ENCODE results near the gene MRPL19.
A peak's percentile ranks its signal among the peaks of the same experiment; 100 is the strongest.

MRPL19 gene

DNA sequence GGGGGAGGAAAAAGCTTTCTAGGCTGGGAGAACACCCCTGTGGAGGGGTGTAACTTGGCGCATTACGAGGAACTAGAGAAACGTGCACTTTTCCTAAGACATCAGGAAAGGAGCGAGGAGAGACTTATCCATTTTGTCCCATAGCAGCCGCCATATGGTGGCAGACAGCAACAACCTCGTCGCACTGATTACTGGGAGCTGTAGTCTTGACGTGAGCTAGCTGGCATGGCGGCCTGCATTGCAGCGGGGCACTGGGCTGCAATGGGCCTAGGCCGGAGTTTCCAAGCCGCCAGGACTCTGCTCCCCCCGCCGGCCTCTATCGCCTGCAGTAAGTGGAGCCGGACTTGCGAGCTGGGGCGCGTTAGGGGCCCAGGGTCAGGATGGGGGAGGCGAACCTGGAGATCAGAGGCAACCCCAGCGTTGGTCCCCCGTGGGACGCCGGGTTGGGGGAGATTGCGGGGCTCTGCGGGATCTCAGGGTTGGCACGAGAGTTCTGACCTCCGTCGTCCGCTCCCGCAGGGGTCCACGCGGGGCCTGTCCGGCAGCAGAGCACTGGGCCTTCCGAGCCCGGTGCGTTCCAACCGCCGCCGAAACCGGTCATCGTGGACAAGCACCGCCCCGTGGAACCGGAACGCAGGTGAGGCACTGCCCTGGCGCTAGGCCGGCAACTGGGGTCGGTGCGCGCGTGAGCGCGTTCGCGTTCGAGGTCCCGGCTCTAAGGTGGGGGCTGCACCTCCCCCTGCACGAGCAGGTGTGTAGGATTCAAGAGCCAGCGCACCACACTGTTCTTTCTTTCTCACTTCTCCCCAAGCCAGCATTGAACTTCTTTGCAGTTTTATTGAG lies at the start of gene MRPL19:
TSS of gene MRPL19 (plus strand) at position 201 of the 843 bp plus-strand sequence. CDS start at position 226, 25 bp downstream.
- DNase-seq, result peak; percentile 67

DNA sequence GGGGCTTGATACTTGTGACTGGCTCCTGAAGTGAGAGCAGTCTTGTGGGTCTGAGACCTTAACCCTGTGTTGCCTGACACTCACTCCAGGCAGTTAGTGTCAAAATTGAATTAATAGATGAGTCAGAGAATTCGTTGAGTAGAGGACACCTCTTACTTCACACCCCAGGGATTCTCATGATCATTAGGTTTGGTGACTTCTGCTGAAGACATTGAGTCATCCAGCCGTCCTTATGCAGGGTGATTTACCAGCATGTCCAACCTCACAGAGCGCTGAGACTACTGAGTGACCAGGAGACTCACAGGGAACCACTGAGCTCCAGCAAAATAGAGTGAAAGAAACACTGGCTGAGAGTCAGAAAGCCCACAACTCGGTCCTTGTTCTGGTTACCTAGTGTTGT lies 49.8 kb upstream of the MRPL19 start:
- DNase-seq, result no peak

DNA sequence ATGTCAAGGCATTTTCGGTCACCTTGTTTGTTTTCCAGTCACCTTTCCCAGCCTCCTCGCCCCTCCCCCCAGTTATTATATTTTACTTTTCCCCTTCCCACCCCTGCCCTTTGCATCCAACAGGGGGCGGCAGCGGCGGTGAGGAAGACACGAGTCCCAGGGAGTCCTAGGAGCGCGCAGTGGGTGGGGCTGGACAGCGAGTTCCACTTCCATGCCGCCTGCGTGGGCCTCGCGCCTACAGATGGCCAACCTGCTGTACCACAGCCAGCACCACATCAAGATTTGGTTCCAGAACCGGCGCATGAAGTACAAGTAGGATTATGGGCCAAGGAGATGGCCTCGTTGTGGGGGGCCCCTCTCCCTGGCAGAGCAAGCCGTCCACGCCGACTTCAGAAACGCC lies 48.6 kb upstream of the MRPL19 start:
- DNase-seq, result no peak

DNA sequence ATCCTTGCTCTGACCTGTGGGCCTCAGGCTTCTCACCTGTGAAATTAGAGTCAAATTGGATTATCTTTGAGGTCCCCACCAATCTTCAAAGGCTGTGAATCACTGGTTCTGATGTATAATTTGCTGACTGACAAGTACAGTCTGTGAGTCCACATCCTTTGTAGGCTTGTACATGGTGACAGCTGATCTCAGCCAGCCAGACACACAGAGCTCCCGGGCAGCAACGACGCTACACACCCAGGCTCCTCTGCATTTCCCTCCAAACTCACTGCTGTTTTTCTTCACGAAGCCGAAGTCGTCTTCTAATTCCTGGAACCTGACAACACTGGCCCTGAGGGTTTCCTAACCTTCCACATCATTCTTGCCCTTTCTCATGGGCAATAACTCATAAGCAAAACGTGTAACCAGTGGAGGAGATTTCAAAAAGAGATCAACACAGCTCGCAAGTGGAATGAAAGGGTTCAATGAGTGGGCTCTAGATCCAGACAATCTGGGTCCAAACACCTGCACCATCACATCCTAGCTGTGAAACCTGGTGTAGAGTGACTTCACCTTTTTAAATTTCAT lies 47.9 kb upstream of the MRPL19 start:
- no peak for DNase-seq

DNA sequence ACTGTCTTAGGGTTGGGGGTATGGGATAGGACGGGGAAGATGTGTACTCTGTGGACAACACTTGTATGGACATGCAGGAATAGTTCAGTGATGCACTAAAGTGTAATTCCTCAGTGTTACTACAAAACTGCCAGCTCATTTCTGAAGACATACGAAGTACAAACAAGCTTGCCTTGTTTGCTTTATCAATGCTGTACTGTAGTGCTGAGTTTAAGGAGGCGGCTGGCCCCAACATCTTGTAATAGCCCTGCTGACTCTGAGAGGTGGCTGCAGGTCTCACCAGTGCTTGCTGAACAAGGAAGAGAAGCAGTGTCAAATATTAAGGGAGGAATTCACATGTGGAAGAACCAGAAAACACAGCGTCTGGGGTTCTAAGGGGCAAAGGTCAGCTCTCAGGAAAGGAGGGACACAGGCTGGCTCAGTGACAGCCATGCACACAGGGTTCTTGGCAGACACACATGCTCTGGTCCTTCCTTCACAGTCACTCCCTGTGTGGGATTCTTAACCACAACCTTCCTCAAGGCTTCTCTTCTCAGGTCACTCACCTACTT lies 46.0 kb upstream of the MRPL19 start:
- DNase-seq, result no peak

DNA sequence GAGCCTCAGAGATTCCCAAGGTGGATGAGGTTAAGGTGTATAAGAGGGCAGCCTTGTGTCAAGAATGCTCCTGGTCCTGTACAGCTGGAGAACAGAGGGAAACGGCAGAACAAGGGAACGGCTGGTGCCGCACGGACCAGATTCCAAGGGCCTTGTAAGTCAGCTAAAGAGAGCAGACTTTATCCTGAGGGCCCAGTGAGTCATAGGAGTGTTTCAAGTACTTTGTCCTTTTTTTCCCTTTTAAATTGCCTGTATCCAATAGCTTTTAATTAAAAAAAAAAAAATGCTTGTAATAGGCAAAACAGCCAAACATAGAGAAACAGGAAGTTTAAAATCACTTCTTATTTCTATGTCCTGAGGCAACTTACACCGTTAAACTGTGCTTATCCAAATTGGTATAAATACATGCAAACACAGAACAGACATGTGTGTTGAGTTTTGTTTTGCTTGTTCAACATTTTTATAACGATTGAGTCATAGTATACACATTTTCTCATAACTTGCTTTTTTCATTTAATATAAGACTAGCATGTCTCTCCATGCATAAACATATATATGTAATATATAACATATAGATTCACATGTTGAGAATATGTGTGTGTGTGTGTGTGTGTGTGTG lies 43.8 kb upstream of the MRPL19 start:
- no peak for DNase-seq

DNA sequence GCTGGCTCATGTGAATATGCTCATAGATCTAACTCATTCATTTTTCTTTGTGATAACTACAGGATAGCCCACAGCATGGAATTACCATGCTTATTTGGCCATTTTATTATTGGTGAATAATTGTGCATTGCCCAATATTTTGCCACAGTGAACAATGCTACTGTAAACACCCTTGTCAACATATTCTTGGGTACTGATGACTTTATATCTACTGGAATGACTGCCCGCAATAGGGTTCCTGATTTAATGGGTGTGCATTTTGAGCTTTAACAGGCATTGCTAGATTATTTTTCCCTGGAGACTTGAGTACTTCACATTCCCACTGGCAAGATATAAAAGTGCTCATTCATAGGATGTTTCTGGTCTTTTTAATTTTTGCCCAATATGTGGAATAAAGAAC lies 43.1 kb upstream of the MRPL19 start:
- DNase-seq, result no peak

DNA sequence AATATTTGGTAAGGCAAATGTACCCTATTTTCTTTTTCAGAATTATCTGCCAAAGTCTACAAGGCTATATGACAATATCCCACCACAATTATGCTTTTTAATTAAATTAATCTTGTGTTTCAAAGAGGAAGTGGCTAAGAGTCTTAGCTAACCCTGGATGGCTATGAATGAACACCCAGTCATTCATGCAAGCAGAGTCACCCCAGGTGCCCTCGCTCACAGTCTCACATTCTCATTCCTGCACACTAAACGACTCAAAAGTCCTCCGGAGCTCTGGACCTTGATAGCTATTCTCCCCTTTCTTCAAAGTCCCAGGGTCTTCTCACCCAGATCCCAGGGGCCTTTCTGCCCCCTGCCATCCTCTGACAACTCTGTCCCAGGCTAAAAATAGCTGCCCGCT lies 42.1 kb upstream of the MRPL19 start:
- no peak for DNase-seq

DNA sequence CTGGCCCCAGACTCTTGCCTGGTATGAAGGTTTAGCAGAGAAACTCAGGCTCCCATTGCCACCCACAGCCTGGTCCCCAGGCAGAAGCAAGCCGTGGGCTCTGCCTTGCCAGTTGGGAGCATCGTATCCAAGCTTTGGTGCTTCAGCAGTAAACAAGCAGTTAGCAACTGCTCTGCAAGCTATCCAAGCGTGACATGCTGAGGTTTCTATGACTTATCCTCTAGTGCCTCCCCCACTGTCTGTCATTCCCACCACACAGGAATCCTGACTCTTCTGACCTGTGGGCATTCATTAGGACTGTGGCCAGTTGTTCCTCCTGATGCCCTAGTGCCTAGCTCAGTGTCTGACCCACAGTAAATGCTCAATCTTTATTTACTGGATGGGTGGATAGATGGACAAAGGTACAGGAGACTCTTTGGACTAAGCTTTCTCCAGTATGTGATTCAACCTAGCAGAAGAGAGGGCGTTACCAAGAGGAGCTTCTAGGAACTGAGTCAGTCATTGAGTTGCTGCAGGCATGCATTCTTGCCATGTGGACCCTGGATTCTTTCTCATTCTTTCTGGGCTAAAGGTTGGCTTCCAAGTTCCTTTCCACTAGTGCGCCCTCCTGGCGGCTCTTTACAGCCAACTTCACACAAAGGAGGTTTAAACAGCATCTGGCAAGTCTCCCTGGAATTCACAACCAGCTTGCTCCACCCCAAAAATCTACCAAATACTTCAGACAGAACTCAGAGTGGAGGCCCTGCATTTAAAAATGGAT lies 40.6 kb upstream of the MRPL19 start:
- DNase-seq, result no peak

DNA sequence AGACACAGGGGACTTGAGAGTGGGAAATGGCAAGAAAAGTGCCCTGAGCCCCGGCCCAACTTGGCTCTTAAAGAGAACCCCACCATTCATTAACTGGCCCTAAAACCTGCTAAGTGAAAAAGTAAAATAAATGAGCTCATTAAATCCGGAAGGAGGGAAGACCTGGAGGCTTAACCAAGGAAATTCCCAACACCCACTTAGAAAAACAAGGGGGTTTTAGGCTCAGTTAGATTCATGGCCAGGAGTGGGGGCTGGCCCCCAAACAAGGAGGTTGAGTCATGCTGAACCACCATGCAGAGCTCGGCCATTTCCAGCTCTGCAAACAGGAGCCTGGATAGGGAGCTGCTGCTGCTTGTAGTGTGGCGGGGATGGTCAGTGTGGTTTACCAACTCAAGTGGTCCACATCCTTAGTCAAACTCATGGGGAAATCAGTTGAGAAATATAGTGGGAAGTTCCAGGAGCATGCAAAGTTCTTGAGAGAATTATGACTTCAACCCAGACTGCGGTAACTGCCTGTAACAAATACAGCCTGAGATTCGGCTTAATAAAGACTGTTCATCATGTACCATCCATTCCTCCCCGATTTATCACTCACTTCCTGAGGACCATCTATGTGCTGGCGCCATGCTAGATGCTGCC lies 39.7 kb upstream of the MRPL19 start:
- DNase-seq, result no peak

DNA sequence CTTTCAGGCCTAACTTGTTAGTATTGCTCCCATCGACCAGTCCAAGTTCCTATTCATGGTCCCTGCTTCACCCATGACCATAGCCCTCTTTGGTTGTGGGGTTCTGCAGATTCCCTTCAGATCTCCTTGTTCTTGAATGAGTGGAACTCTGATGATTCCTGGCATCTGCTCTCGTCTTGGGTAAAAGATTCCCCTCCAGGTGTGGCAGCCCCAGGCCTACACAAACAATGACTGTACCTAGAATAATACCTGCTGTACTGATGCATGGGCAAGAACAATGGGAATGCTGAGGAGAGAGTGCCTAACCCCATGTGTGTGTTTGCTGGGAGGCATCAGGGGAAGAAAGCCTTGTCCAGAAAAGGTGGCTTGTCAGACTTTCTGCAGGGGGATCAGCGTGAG lies 39.2 kb upstream of the MRPL19 start:
- DNase-seq, result no peak

DNA sequence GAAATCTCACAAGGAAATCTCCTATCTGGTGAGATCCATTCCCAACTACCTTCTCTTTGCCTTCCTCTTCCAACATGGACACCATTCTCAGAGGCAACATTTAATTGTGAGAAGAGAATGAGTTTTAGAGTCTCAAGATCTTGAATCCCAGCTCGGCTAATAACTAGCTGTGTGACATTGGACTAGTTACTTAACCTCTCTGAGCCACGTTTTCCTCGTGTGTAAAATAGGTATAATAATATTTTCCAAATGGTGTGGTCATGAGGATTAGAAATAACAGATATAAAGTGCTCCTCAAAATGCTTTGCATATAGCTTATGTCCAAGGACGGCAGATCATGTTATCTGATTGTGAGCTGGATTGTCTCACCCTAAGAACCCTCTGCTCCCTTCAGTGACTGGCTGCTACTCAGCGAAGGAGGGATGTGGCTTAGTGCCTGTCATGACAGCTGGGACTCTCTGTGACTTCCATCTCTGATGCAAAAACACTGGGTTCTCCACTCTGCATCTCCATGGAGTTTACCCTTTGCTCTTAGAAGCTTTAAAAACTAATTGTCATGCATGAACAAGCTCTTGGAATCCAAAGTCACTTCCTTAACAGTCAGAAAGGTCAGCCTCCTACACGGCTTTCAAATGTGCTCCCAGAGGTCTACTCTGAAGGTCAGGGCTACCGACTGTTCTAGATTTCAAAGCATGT lies 38.4 kb upstream of the MRPL19 start:
- no peak for DNase-seq

DNA sequence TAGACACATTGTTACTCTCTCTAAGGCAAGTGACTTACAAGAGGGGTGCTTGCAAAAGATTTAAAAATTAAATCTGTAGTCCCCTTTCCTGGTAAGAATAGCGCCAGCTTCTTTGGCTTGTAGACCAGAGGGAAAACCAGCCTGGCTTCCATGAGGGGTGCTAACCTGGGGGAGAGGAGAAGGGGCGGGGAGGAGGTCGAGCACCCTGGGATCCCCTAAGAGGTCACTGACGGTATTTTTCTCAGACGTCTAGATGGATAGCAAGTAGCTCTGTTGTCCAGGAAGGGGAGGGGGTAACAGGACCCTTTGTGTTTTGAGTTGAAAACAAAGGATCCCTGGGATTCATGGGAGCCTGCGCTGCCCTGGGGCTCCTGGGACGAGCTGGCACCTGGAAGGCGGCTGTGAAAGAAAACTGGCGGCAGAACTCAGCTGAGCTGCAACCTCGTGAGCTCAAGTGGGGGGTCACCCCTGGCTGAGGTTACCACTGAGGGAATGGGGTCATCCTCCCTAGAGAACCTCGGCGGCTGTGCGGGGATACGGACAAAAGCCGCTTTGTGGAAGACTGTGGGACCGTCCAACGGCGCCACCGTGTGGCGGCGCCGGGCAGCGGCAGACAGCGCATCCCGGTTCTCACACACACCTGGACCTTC lies 37.8 kb upstream of the MRPL19 start:
- peak; percentile 31 for DNase-seq

DNA sequence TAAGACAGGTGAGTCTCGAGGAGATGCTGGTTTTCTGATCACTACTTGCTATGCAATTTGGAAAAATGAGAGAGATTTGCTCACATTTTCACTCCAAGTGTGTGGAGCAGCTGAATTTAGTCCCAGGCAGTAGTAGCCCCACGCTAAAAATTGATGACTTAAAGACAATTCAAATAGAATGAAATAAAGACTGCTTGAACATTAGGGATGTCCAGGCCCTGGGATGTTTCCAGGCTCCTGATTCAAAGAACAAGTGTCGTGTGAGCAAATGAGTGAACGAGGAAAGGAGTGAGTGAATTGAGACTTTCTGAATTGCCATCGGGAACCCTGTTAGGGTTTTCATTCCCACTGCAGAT lies 37.3 kb upstream of the MRPL19 start:
- no peak for DNase-seq

DNA sequence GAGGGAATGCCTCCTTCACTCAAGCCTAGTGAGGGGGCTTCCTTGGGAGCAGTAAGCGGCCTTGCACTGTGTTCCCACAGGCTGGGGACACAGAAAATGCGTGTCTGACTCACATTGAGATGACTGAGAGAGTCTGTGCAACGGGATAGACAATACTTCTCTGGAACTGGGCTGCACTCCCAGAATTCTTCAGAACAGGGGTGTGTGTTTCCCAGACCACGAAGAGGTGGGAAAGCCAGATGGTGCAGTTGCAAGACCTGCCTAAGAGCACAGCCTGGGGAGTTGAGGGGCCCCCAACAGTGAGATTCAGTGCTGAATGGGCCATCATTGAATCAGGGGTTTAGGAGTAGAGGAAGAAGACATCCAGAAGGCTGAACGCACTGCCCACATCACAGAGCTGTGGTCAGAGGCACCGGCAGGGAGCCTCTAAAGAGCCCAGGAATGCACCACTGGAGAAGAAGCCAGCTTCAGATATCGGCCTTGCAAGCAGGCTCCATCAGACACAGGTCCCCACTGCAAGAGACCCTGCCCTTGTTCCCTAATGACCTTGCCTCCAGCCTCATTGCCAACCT lies 36.6 kb upstream of the MRPL19 start:
- no peak for DNase-seq

DNA sequence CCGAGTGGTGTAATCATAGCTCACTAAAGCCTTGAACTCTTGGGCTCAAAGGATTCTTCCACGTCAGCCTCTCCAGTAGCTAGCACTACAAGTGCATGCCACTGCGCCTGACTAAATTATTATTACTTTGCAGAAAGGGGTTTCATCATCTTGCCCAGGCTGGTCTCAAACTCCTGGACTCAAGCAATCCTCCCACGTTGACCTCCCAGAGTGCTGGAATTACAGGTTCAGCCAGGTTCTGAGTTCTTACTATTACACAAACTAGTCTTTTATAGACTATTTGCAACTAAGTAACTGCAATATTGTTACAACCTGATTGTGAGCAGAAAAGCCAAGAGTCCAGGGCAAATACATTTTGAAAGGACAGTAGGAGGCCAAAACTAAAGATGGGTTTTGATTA lies 35.9 kb upstream of the MRPL19 start:
- DNase-seq, result no peak

DNA sequence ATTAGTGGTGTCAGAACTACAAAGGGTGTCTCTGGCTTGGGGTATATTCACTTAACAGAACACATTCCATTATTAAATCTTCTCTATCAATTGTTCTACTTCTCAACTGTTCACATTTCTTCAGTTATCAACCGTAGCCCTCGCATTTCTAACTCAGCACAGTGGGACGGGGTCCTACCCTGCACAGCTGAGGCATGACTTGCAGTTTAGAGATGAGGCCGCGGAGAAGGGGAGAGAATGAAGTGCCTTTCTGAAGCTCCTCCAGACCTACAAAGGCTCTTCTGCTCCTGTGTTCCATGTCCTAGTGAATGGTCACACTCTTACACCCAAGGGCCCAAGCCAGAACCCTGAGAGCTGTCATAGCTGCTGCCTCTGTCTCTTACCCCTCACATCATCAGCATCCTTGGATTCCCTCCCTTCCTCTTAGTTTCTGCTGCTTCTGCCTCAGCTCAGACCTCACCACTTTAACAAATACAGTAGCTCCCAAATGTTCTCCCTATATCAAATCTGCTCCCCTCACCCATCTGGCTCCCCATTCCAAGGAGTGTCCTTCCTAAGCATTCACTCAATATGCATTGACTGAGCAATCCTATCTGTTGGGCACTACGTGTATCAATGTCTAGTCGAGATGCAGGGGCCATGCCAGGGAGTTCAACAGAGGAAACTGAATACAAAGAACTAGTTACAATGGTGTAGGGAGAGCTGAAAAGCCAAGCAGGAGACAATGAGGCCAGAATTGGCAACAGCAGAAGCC lies 34.3 kb upstream of the MRPL19 start:
- DNase-seq, result no peak

DNA sequence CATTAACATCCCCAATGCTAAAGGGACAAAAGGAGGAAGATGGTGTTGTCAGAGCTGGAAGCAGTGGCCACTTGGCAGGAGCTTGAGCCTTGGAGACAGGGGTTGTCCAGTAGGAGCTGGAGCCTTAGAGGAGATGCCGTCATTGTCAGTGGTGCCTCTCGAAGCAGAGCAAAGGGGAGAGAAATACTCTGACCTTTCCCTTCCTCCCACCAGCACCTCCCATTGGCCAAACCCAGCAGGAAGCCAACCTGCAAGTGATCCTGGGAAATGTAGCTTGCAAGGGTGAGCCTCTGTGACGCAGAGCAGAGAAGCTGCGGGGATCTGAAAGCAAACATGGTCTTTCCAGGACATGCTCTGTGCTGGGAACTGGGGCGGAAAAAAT lies 33.7 kb upstream of the MRPL19 start:
- no peak for DNase-seq

DNA sequence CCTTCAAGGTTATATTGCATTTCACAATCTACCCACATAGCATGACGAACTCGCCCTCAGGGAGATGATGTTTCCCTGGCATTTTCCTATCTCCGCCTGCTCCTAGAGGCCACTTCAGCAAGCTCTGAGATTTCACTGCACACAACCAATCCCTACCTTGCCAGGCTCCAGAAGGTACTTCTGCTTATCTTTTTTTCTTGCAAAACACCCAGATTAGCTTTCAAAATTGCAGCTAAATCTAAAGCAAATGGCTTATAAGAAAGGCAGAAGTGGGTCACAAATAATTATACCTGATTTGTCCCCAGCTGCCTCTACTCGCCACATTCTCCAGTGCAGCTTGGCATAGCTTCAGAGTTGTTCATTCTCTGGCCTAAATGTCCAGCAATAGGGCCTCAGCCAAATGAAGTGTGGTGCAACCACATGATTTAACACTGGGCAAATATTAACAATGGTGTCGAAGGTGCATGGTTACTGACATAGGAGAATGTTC lies 32.4 kb upstream of the MRPL19 start:
- DNase-seq, result no peak

DNA sequence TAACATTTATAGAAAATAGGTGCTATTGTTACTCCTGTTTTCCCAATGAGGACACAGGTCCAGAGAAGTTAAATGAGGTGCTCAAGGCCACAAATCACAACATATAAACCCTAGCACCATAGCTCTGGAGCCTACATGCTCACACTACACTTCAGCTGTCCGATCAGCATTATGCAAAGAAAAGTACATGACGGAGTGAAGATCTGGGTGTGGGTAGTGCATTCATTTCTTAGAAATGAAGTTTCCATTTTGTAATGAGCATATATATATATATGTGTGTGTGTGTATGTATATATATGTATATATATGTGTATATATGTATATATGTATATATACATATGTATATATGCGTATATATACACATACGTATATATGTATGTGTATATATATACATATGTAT lies 30.2 kb upstream of the MRPL19 start:
- no peak for DNase-seq

Data from stimulated activated CD4-positive, alpha-beta T cell treated with anti-CD3 and anti-CD28 coated beads, Interleukin-12 subunit alpha, Interleukin-12 subunit beta, amount 100 ng/mL, for 4 hours (primary cell).